DMS79 treated with DMSO at 0.1 percent for 48 hours (cell line): ENCODE measurements around the gene TSC22D4.
"Not testable (repeated sequence)": the region's sequence is repeated elsewhere in the genome, so short reads cannot be mapped to it uniquely, and the experiment has no call there.

ENCODE experiments used
- DNase-seq: peaks from one replicate; lab custom pipeline; 2025; lab: John Stamatoyannopoulos, UW

TSC22D4 gene

GRCh38 chr7:100443096-100443840 is 35.7 kb downstream of the TSC22D4 start:
- no peak for DNase-seq

- no peak for DNase-seq
These were observed 37.1 kb downstream of the TSC22D4 start for GRCh38 chr7:100441641-100442535.

- DNase-seq = not testable (repeated sequence)
These were observed 39.8 kb downstream of the TSC22D4 start for GRCh38 chr7:100439244-100439643.

DNA sequence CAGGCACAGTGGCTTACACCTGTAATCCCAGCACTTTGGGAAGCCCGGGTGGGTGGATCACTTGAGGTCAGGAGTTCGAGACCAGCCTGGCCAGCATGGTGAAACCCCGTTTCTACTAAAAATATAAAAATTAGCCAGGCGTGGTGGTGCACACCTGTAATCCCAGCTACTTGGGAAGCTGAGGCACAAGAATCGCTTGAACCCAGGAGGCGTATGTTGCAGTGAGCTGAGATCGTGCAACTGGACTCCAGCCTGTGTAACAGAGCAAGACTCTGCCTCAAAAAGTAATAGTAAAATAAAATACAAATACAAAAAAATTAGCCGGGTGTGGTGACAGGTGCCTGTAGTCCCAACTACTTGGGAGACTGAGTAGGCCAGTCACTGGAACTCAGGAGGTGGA is 40.3 kb downstream of the TSC22D4 start:
- not testable (repeated sequence) for DNase-seq

GRCh38 chr7:100438172-100438571 is 40.8 kb downstream of the TSC22D4 start:
- no peak for DNase-seq

- no peak for DNase-seq
These were observed 41.6 kb downstream of the TSC22D4 start for GRCh38 chr7:100437150-100438100.

- DNase-seq = no peak
These were observed 43.4 kb downstream of the TSC22D4 start for GRCh38 chr7:100435401-100436304.

DNA sequence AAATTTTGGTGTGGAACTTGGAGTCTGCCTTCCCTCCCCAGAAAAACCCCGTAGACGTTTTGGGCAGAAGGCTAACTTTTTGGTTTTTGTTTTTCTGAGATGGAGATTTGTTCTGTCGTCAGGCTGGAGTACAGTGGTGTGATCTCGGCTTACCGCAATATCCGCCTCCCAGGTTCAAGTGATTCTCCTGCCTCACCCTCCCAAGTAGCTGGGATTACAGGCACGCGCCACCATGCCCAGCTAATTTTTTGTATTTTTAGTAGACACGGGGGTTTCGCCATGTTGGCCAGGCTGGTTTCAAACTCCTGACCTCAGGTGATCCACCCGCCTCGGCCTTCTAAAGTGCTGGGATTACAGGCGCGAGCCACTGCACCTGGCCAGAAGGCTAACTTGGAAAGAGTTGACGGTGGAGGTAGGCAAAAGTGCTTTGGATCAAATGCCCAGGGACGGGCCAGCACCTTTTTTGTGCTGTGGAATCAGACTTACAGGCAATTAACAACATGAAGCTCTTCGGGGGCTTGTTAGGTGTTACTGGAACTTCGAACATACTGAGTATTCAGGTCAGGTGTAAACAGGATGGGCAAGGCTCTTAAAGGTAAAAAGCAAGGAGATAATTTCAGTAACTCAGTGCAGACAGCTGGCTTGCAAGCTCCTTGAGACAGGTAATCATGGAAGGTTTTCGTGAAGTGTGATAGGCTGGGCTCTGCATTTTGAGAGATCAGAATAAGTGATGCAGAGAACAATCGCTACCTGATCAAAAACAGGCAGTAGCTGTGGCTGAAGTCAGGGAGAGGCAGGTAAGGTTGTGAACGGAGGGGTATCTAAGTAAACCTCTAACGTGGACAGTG is 44.5 kb downstream of the TSC22D4 start:
- DNase-seq = no peak

DNA sequence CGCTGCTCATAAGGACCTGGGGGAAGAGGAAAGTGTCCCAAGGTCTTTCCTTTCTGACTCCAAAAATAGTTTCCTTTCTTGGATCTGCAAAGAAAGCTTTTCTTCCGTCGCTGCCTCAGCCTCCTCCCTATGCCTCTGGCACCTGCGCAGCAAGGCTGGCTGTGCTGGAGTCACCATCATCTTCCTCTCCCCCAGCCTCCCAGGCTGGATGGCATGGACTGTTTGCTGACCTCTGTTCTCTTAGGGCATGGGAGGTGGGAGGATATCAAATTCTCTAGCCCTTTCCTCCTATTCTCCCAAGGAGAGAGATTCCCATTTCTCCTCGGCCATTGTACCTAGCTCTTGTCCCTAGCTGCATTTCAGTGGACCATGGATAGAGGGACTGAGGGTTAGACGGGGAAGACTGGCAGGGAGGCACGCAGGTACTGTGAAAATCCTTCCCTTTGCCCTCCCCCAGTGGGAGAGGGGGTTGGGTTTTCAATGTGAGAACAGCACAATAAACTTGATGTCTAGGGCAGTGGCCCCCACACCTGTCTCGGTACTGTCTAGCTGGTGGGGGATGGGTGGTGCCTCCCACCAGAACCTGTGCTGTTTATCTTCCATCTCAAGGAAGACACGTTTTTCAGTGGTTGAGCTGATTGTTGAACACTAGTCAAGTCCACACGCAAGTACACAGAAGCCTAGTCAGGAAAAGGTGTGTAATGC is 45.3 kb downstream of the TSC22D4 start:
- DNase-seq = no peak

DNA sequence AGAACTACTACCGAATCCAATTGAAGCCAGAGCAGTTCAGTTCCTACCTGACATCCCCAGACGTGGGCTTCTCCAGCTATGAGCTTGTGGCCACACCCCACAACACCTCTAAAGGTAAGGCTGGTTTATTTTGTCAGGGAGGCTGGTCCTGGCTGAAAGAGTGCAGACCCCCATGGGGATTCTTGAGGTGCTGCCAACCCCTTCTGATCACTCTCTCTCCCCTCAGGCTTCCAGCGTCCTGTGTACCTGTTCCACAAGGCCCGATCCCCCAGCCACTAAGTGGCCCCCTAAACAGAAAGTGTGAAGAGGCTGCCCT is 45.8 kb downstream of the TSC22D4 start:
- DNase-seq = no peak

GRCh38 chr7:100432621-100433275 is 46.3 kb downstream of the TSC22D4 start:
- DNase-seq = no peak

- DNase-seq = no peak
These were observed 47.0 kb downstream of the TSC22D4 start for GRCh38 chr7:100432053-100432452.

DNA sequence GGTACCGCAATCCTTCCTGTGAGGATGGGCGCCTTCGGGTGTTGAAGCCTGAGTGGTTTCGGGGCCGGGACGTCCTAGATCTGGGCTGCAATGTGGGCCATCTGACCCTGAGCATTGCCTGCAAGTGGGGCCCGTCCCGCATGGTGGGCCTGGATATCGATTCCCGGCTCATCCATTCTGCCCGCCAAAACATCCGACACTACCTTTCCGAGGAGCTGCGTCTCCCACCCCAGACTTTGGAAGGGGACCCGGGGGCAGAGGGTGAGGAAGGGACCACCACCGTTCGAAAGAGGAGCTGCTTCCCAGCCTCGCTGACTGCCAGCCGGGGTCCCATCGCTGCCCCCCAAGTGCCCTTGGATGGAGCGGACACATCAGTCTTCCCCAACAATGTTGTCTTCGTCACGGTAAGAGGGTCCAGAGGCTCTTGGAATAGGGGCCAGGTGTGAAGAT is 47.7 kb downstream of the TSC22D4 start:
- no peak for DNase-seq

DNA sequence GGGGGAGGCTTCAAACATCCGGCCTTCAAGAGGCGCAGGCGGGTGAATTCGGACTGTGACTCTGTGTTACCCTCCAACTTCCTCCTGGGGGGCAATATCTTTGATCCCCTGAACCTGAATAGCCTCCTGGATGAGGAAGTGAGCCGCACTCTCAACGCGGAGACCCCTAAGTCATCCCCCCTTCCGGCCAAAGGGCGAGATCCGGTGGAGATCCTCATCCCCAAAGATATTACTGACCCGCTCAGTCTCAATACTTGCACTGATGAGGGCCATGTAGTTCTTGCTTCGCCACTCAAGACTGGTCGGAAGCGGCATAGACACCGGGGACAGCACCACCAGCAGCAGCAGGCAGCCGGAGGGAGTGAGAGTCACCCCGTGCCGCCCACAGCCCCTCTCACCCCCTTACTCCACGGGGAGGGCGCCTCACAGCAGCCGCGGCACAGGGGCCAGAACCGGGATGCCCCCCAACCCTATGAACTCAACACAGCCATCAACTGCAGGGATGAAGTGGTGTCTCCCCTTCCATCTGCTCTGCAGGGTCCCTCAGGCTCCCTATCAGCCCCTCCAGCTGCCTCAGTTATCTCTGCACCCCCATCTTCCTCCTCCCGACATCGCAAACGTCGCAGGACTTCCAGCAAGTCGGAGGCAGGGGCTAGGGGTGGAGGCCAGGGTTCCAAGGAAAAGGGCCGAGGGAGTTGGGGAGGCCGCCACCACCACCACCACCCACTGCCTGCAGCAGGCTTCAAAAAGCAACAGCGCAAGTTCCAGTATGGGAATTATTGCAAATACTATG is 48.3 kb downstream of the TSC22D4 start:
- no peak for DNase-seq

GRCh38 chr7:100429637-100430492 is 49.1 kb downstream of the TSC22D4 start, which contains the start of gene MEPCE:
MEPCE (plus strand) TSS chr7:100429831; CDS start chr7:100430019, 188 bp downstream.
- DNase-seq = peak; percentile 92

GRCh38 chr7:100428967-100429636 is 49.9 kb downstream of the TSC22D4 start:
- peak; percentile 98 for DNase-seq
